Activated T-helper 1 cell treated with anti-CD3 and anti-CD28 coated beads, Interleukin-2, amount 50 U/mL, for 16 hours (primary cell): Measurements from ENCODE around the gene MAP3K7.

Experiments
- DNase-seq, 2 donors: peaks; one replicate each; pipeline ENCODE4 v3.0.0-alpha.2; 2020; ENCODE audit warnings: low read depth in 1 of 2, low spot score in 1 of 2

MAP3K7 gene

DNA sequence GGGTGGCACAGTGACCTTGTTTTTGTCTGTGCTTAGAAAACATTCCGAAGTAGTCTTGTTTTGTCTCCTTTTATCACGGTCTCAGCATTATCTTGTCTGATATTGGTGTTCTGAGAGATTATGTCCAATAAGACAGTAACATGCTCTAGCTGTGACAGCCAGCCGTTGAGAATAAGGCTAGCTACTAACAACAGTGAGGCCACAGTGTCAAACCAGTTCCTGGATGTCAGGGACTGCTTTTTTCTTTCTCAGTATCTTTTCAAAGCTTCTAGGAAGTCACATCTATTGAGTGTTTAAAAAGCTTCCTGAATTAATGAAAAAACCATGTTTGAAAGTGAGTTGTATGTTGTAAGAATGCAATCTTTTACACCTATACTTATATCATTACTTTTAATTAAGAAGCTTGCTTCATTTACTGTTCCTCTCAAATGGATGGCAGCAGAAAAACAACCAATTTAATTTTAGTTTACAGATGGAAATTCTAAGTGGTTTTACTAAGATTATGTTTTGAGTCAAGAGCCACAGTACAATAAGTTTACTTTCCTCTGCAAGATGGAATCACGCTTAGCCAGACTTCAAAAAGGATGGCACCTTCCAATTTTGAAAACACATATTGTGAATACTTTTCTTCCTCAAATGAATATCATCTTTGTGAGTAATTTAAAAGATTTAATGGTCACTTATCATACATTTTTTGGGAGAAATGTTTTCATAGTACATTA lies 53.1 kb downstream of the MAP3K7 start:
- no peak for DNase-seq

DNA sequence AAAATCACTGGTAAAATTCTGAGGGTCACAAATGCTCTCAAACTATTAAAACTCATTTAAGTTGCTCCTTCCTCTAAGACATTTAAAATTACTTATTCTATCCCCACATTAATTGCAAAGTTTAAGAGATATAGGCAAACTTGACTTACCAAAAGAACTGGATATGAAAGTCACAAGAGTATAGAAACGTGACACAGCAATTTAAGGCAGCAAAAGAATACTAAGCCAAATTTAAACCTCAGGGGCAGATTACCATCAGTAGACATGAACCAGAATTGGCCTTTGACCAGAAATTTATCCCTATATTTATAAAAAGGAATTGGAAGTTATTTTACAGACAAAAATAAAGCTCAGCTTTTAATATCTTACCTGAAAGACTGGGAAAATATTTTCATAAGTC lies 56.0 kb downstream of the MAP3K7 start:
- DNase-seq: no peak

GRCh38 chr6:90525421-90525820 lies 61.5 kb downstream of the MAP3K7 start:
- DNase-seq: no peak

- DNase-seq: no peak
Observed at GRCh38 chr6:90523779-90524310, 63.0 kb downstream of the MAP3K7 start.

DNA sequence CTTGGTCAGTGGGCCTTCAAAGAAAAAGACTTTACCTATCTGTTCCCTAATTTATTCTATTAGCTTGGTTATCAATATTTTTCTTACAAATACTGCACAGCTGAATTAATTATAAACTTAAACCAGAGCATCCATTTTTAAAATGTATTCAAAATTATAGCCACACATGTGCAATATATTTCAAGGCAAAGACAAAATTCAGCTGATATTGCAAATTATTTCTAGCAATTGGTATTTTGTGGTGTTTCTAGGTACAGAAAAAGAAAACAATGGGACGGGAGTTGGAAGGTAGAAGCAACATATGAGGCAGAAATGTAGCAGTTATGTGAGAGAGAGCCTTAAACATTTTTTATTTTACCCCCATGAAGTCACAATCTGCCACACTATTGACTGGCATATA lies 64.9 kb downstream of the MAP3K7 start:
- no peak for DNase-seq

DNA sequence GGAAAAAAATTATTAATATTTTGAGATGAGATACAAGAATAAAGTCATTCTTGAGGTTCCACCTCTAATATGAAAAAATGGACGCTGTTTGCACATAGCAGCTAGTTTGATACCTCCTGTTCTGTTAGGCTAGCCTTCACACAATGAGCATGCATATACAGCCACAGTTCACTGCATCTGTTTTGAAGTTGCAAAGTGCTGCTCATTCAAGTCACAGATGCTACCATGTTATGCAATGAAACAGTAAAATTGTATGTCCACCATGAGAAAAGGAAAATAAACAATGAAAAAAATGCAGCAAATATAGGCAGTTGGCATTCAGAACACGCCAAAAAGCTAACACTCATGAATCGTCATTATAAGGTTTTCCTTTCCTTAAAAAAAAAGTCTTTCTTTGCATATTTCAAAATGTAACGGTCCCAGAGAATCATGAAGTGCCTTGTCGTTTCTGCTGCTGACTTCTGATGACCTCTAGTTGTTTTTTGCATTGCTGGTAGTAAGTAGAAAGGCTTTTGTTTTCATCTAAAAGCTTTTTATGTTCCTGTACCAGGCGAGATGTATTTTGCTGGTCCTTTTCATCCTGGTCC lies 70.7 kb downstream of the MAP3K7 start:
- no peak for DNase-seq

DNA sequence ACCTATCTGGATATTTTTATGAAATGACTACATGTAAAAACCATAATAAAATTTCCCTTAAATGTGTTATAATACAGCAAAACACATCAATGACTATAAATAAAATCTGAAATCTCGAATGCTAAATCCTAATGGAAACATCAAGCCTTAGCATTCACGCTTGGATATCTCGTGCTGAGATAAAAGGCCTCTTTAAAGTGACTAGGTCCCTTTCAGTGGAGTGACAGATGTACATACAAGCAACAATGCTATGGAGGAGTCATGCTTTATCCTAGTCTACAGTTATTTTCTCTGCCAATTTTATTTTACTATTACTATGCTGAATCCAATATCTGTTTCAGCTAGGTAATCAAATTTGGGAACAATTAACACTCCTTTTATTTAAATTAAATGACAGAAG lies 72.4 kb downstream of the MAP3K7 start:
- no peak for DNase-seq

GRCh38 chr6:90508753-90509152 lies 78.1 kb downstream of the MAP3K7 start:
- DNase-seq: no peak

DNA sequence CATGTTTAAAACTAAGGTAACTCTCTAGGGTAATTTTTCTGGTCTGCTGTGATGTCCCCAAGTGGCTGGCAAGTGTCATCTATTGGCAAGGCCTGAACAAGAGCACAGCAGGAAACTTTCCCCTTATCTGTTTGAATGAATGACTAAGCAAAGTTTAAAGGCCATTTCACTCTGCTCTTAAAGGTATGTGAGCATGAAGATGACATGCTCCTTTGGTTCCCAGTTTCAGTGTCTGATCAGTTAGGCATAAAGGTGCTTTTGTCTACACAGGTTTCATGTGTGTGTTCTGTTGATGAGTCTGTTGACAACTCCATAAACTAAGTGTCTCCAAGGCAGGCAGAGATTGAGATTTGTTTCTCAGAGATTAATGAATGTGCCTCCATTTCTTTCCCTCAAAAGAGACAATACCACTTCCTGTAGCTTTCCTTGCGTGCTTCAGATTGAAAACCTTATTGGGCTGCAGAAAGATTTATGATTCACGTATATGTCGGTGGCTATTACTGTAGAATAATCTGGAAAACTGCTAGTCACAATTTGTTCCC lies 83.9 kb downstream of the MAP3K7 start:
- DNase-seq: no peak

DNA sequence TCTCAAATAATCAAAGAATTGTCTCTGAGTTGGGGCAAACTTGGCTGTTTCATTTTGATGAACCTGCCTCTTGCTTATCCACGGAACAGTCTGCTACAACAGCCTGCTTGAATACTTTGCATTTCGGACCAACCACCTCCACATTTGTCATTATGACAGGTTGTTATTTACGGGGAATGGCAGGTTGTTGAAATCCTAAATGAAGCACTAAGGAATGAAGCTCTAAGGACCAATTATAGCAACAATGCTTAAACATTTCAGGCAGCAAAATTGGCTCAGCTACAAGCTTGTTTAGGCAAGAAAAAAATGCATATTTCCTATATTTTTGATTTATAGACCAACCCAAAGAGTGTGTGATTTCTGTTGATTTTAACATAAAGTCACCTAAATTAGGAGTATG lies 84.5 kb downstream of the MAP3K7 start:
- no peak for DNase-seq

GRCh38 chr6:90500458-90500857 lies 86.4 kb downstream of the MAP3K7 start:
- no peak for DNase-seq

- DNase-seq: no peak
Observed at GRCh38 chr6:90497411-90497810, 89.5 kb downstream of the MAP3K7 start.

DNA sequence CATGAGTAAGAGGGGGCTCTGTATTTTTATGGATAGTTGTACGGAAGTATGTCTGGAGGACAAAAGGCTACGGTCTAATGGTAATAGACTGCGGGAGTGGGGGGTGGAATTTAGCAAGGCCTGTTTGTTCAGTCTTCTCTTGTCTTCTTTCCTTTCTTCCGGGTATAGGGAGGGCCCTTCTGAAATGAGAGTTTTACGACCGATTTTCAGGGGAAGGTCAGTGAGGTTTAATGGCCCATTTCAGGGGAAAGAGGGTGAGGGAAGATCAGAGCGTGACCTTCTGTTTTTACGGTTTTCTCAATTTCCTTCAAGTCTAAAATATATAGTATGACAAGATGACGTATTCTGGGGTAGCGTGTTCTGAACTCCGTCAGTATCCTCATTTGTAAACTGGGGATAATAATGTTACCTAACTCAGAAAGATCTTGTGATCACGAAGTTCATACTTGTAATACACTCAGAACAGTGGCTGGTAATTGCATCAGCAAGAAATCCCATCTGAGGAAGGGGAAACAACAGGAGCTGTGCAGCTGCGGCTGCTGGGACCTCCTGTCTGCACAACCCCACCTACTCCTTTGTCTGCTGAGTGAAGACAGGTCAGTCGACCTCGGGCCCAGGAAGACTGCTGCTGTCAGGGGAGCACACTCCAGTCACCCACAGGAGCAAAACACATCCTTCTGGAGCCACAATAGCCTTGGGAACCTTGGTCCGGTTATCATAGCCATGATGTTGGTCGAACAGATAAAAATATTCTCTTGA lies 90.4 kb downstream of the MAP3K7 start:
- no peak for DNase-seq

GRCh38 chr6:90495216-90495817 lies 91.6 kb downstream of the MAP3K7 start:
- no peak for DNase-seq

DNA sequence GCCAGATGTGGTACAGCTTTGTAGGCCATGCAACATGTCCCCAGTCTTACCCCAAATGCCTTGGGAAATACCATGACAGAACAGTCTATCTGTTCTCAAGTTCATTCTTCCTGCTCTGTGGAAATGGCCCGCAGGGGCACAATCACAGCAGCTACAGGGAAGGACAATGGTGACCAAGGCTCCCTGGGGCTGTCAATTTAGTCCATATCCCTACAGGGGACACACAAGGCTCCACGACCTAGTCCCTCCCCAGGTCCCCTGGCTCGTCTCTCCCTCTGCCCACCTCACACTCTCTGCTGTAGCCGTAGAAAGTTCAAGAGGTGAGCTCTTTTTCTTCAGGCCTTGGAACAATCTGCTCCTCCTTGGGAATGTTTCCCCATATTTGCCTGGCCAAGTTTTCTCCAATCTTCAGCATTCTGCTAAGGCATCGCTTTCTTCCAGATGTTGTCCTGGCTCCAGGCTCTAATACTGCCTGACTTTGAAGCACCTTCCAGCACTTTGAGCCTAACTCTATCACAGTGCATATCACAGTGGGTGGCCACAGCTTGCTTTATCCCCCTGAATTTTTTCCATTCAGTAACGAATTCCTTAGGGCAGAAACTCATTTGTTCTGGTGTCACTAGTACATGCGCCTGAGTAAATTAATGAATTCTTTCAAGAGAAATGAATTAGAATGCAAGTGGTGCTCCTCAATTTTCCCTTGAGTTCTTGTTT lies 92.6 kb downstream of the MAP3K7 start:
- DNase-seq: no peak

- DNase-seq: no peak
Observed at GRCh38 chr6:90493332-90493731, 93.5 kb downstream of the MAP3K7 start.

DNA sequence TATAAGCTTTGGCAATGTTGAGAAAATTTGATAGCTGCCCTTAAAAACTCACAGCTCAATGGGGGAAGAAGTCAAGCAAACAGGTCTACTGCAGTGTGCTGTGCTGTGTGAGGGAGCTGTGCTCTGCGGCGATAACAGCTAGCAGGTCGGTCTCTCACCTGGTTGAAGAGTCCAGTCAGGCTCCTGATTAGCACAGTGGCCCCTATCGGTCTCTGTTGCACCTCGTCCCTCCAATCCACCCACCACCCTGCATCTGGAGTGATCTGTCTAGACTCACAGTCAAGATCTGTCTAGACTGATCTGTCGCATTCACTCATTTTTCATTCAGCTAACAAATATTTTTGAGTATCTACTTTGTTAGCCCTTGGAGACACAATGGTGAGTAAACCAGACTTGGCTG lies 94.1 kb downstream of the MAP3K7 start:
- no peak for DNase-seq

DNA sequence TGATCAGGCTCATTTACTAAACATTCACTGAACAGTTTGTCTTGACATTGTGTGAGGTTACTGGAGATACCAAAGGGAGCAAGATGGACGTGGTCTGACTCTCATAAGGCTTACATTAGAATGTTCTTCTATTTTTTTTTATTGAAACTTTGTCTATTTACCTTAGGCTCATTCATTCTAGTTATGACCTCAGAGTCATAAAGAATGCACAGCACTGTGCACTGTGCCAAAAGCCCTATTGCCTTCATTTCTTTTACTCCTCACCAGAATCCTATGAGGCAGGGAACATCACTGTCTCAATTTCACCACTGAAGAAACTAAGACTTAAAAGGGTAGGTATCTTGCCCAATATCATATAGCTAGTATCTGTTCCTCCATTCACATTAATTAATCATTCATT lies 94.5 kb downstream of the MAP3K7 start:
- no peak for DNase-seq

DNA sequence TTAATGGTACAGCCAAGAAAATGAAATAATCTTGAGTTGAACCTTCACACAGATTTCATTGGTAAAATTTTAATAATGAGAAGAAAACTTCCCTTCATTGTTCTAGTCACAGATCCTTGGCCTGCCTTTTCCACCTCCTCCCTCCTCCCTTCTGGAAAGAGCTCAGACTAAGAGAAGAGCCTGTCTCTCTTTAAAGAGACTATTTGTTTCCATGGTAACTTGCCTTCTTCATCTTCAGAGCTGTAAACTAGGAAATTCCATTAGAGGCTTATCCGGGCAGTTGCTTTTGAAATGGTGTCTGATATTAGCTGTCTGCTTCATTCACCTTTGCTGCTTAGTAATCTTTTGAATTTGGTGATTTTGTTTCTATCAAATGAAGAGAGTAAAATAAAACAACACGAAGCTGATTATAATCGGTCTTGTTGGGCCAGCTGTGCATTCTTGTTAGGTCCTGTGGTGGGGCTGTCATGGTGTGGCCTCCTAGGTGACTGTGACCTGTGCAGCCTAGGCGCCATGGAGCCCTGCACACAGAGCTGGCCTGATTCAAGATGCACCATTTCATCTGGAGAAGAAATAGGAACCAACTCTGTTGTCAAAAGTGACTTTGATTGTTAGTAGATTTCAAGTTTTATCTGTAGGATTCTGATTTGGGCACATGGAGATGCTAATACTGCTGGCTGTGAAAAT lies 96.7 kb downstream of the MAP3K7 start:
- no peak for DNase-seq

- DNase-seq: no peak
Observed at GRCh38 chr6:90488816-90489215, 98.1 kb downstream of the MAP3K7 start.
